ENCODE results near the gene TEC. TPM values are rescaled to one million over a fixed set of nuclear protein-coding genes. Genes with fewer than 3 reads are reported as not detected.

Gene TEC
- total RNA-seq, 1 donor from 2014 or later = 0.21 TPM

- H3K27ac Mint-ChIP-seq (ENCODE audit: unreplicated experiment) = no peak overlapping the region
- DNase-seq (ENCODE audit: low read depth, low spot score) = no peak
- H3K27me3 Mint-ChIP-seq (ENCODE audit: low read depth) = peaks cover 43% of the 10 kb centered on the region
- no peak overlapping the region for H3K4me3 Mint-ChIP-seq
- H3K4me1 Mint-ChIP-seq = peaks cover 11% of the 10 kb centered on the region
- no peaks in the 10 kb centered on the region for H3K9me3 Mint-ChIP-seq
- H3K36me3 Mint-ChIP-seq (ENCODE audit: low read depth) = no peaks in the 10 kb centered on the region
- no peak for TF ChIP-seq CTCF (conservative IDR thresholded peaks at IDR 0.05)
These were observed 2.0 kb upstream of the TEC start for GRCh38 chr4:48271626-48272025.

GRCh38 chr4:48270951-48271473, 1.4 kb upstream of the TEC start:
- no peak overlapping the region for H3K27ac Mint-ChIP-seq (ENCODE audit: unreplicated experiment)
- H3K4me1 Mint-ChIP-seq = peaks cover 11% of the 10 kb centered on the region
- H3K9me3 Mint-ChIP-seq = no peaks in the 10 kb centered on the region
- no peak overlapping the region for H3K4me3 Mint-ChIP-seq
- DNase-seq (ENCODE audit: low read depth, low spot score) = no peak
- H3K36me3 Mint-ChIP-seq (ENCODE audit: low read depth) = no peaks in the 10 kb centered on the region
- H3K27me3 Mint-ChIP-seq (ENCODE audit: low read depth) = peaks cover 43% of the 10 kb centered on the region
- TF ChIP-seq CTCF (conservative IDR thresholded peaks at IDR 0.05) = no peak

GRCh38 chr4:48270523-48270897, 872 bp upstream of the TEC start:
- Mint-ChIP-seq H3K36me3 (ENCODE audit: low read depth) (no peaks in the 10 kb centered on the region), H3K27me3 (ENCODE audit: low read depth) (peaks cover 43% of the 10 kb centered on the region), H3K9me3 (no peaks in the 10 kb centered on the region), H3K4me1 (peaks cover 11% of the 10 kb centered on the region), H3K27ac (ENCODE audit: unreplicated experiment) (no peak overlapping the region), H3K4me3 (peak overlapping the region; percentile 83)
- no peak for TF ChIP-seq CTCF (conservative IDR thresholded peaks at IDR 0.05)
- DNase-seq (ENCODE audit: low read depth, low spot score) = no peak

- no peaks in the 10 kb centered on the region for H3K9me3 Mint-ChIP-seq
- peak; percentile 64 for DNase-seq (ENCODE audit: low read depth, low spot score)
- peaks cover 45% of the 10 kb centered on the region for H3K27me3 Mint-ChIP-seq (ENCODE audit: low read depth)
- H3K27ac Mint-ChIP-seq (ENCODE audit: unreplicated experiment) = no peak overlapping the region
- peak; percentile 47 for TF ChIP-seq CTCF (conservative IDR thresholded peaks at IDR 0.05)
- no peaks in the 10 kb centered on the region for H3K36me3 Mint-ChIP-seq (ENCODE audit: low read depth)
- H3K4me1 Mint-ChIP-seq = peaks cover 11% of the 10 kb centered on the region
- H3K4me3 Mint-ChIP-seq = peak overlapping the region; percentile 83
These were observed 354 bp upstream of the TEC start for GRCh38 chr4:48269861-48270522.

- H3K27me3 Mint-ChIP-seq (ENCODE audit: low read depth) = peaks cover 52% of the 10 kb centered on the region
- no peaks in the 10 kb centered on the region for H3K36me3 Mint-ChIP-seq (ENCODE audit: low read depth)
- H3K4me1 Mint-ChIP-seq = peaks cover 11% of the 10 kb centered on the region
- DNase-seq (ENCODE audit: low read depth, low spot score) = no peak
- no peaks in the 10 kb centered on the region for H3K9me3 Mint-ChIP-seq
- no peak overlapping the region for H3K4me3 Mint-ChIP-seq
- TF ChIP-seq CTCF (conservative IDR thresholded peaks at IDR 0.05) = no peak
- no peak overlapping the region for H3K27ac Mint-ChIP-seq (ENCODE audit: unreplicated experiment)
These were observed 2.1 kb downstream of the TEC start for GRCh38 chr4:48267574-48267973.

Data from neural crest cell (in vitro differentiated cells).